HG03139 (cell line): ENCODE data around the gene MCCC1.
"Not testable (repeated sequence)": the region's sequence is repeated elsewhere in the genome, so short reads cannot be mapped to it uniquely, and the experiment has no call there.

Experiments
- ATAC-seq: cut with Tn5 transposase; IDR thresholded peaks from one replicate; pipeline ENCODE4 v1.9.1; 2021; ENCODE audit not compliant: unreplicated experiment

Gene MCCC1

DNA sequence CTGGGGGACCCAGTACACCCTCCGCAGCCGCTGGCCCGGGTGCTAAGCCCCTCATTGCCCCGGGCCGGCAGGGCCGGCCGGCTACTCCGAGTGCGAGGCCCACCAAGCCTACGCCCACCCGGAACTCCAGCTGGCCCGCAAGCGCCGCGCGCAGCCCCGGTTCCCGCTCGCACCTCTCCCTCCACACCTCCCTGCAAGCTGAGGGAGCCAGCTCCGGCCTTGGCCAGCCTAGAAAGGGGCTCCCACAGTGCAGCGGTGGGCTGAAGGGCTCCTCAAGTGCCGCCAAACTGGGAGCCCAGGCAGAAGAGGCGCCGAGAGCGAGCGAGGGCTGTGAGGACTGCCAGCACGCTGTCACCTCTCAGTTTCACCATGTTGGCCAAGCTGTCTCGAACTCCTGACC lies 4.7 kb upstream of the MCCC1 start:
- ATAC-seq: not testable (repeated sequence)

DNA sequence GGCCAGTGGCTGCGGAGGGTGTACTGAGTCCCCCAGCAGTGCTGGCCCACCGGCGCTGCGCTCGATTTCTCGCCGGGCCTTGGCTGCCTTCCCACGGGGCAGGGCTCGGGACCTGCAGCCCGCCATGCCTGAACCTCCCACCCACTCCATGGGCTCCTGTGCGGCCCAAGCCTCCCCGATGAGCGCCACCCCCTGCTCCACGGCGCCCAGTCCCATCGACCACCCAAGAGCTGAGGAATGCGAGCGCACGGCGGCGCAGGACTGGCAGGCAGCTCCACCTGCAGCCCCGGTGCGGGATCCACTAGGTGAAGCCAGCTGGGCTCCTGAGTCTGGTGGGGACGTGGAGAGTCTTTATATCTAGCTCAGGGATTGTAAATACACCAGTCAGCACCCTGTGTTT lies 1.7 kb upstream of the MCCC1 start:
- not testable (repeated sequence) for ATAC-seq

DNA sequence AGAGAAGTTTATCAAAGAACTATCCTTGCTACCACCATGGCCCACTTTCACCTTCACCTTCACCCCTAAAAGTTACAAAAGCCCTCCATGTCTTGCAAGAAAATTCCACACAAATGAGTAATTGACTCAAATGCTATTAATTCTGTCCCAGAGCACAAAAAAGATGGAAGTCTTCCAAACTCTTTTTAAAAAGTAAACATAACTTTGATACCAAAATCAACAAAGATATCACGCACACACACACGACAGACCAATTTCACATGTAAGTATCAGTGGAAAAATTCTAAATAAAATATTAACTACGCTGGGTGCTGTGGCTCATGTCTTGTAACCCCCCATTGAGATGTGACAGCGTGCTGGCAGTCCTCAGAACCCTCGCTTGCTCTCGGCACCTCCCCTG lies 1.1 kb upstream of the MCCC1 start:
- ATAC-seq: no peak

DNA sequence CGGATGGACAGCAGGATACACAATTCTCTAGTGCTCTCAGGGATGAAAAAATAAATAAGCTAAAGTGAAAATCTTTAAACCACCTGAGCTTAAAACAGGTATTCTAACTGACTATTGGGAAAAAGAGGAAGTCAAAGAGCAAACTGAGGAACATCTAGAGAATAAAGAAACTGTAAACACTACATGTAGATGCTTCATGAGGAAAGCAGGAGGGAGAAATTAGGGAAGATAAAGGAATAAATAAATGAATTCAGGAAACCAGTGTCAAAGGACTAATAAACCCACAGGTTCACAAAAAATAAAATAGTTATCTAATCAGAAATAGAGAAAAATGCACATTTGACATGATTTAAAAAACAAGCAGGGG lies 525 bp upstream of the MCCC1 start:
- ATAC-seq: no peak

DNA sequence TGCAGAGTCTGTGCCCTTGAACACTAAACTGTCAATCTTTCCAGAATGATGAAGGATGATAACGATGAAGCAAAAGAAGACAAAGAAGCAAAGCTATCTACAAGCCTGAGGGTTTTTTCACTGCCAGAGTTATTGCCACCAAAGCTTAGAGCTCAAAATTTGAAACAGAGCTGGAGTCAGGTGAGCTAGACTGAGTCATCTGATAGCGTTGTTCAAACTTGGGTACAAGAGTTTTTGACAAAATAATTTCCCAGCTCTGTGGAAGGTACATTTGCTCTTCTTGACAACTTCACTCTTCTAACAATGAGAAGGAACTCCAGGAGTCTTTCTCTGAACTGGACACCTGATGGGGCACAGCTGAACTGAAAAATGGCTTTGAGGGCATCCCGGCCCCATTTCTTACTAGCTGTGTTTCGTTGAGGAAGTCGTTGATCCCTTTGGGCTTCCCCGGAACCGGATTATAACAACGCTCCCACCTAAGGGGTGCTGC lies 715 bp downstream of the MCCC1 start:
- no peak for ATAC-seq

DNA sequence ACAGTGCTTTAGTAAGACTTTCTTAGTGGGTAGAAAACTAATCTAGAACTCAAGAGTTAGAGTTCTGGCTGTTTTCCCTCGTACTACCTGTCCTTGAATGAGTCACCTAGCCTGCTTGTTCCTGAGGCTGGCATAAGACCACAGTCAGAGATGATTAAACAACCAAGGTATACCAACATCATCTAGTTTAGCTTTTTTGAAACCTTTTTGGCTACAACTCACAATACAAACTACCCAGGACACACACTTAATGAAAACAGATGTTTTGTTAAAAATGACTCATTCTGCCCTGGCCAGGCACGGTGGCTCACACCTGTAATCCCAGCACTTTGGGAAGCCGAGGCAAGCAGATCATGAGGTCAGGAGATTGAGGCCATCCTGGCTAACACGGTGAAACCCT lies 4.6 kb downstream of the MCCC1 start:
- no peak for ATAC-seq

DNA sequence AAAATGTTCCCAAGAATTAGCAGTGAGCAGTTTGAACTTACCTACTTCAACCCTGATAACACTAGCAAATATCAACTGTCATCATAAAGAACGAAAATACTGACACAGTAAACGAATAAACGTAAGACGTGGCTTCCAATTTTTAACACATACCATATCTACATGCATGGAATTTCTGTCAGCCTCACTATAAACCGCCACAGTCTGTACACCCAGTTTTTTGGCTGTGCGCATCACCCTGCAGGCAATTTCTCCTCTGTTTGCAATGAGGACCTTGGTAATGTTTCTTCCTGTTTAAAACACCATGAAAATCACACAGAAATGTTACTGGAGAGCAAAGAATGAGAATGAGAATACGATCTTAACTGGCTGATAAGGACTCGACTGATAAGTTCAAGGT lies 7.0 kb downstream of the MCCC1 start:
- ATAC-seq: no peak

DNA sequence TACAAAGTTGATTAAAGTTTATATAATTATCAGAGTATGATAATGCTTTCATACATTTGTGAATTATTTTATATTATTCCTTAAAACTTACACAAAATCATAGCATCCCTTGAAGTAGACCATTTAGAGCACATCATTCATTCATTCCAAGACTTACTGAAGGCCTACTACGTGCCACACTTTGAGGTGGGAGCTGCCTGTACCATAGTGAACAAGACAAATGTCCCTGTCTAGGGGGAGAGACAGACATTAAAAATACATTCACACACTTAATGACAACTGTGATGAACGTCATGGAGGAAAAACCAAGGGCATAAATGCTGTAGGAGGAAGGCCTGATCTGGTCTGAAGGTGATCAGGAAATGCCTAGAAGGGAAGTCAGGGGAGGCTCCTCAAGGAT lies 12.1 kb downstream of the MCCC1 start:
- no peak for ATAC-seq

DNA sequence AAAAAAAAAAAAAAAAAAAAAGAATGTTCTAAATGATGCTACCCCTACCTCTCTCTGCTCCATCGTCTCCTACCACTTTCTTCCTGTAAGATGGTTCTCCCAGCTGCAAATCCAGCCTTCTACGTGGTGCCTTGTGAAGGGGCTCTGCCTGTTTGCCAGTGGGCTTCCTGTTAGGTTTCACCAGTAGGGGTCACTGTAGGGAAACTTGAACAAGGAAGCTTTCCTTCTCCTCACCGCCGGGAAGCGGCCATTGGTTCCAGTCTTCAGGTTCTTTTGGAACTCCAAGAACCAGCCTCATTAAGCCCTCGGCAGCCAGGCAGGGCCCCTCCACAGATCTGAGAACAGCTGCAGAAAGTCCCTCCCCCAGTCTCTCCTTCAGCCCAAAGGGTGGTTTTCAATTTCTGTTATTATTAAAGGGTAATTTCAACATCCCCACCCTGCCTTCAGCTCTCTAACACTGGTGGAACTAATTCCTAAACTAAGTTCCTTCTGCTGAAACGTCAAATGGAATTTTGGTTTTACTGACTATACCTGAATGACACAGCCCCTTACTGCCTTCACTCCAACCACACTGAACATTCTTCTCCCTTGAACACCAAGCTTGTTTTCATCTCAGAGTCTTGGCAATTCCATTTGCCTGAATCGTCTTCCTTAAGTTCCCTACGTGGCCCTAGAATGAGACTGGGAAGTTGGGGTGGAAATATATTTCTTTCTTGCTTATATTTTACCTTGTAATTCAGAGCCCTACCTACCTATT lies 13.5 kb downstream of the MCCC1 start:
- ATAC-seq: no peak

DNA sequence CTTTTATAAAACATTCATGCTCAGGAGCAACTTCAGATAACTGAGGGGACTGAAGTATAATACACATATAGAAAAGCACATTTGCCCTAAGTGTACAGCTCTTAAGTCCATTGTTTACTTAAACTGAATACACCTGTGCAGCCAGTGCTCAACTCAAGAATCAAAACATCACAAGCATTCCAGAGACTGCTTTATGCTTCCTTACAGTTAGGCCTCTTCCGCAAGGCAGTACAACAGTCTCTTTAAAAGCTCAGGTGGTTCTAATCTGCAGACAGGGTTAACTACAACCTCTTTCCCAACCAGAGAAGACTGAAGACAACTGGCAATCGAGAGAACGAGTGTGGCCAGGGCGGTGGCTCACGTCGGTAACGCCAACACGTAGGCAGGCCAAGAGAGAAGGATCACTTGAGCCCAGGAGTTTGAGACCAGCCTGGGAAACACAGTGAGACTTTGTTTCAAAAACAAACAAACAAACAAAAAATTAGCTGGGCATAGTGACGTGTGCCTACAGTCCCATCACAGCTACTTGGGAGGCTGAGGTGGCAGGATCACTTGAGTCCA lies 16.9 kb downstream of the MCCC1 start:
- ATAC-seq: no peak

DNA sequence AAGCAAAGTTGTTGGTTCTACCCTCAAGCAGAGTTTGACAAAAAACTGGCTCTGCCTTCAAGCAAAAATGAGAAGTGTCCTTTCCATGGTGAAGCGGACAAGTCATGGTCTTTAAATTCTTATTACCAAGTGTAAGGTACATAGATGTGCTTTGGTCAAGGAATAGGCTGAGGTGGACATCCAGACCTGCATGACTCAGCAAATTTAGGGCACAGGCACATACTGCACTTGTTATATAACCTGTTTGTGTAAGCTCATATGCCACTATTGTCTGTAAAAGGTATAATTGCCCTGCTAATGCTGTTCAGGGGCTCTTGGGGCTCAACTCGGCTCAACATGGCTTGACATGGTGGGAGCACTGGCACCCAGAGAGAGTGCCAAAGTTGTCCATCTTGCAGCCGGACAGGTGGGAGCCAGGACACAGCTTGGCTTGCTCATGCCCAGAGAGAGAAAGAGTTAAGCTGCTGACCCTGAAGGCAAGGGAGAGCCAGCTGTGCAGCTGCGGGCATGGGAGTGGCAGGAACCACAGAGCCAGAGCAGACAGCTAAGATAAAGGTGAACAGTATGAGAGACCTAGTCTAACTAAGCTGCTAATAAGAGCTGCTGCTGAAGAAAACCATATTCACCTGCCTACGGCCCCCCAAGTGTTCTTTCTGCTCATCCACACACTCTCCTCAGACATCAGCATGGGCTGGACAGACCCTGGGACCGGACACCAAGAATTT lies 17.7 kb downstream of the MCCC1 start:
- no peak for ATAC-seq

DNA sequence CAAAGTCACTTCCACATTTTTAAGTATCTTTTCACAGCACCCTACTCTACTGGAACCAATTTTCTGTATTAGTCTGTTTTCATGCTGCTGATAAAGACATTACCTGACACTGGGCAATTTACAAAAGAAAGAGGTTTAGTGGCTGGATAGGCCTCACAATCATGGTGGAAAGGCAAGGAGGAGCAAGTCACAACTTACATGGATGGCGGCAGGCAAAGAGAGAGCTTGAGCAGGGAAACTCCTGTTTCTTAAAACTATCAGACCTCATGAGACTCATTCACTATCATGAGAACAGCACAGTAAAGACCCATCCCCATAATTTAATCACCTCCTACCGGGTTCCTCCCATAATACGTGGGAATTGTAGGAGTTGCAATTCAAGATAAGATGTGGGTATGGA lies 18.7 kb downstream of the MCCC1 start:
- no peak for ATAC-seq

DNA sequence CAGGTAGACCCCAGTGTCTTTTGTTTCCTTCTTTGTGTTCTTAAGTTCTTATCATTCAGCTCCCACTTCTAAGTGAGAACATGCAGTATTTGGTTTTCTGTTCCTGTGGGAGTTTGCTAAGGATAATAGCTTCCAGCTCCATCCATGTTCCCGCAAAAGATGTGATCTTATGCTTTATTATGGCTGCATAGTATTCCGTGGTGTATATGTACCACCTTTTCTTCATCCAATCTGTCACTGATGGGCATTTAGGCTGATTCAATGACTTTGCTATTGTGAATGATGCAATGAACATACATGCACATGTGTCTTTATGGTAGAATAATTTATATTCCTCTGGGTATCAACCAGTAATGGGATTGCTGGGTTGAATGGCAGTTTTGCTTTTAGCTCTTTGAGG lies 24.4 kb downstream of the MCCC1 start:
- ATAC-seq: no peak

DNA sequence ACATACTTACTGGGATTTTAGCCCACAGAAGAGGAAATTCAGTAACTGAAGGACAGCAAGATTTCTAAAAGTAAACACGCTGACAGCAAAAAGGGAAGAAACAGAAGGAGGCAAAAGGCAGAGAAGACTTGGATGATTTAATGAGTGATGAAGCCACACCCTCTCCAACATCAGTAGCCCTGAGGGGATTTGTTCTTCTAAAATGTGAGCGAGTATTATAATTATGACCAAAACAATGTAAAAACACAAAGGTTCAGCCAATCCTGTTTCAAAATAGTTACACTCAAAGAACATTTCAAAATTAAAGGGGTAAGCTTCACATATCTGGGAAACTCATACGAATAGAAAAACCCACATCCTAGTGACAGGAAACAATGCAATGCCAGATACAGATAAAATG lies 25.0 kb downstream of the MCCC1 start:
- no peak for ATAC-seq

DNA sequence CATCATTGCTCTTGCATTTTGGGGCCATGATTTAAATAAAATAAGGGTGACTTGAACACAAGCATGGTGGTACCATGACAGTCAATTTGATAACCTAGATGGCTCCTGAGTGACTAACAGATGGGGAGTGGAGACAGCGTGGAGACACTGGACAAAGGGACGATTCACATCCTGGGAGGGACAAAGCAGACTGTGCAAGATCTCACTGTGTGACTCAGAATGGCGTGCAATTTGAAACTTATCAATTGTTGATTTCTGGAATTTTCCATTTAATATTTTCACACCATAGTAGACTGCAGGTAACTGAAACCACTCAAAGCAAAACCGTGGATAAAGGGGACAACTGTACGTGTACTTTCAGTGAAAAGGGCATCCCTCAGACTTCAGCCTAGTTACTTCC lies 25.5 kb downstream of the MCCC1 start:
- ATAC-seq: no peak

DNA sequence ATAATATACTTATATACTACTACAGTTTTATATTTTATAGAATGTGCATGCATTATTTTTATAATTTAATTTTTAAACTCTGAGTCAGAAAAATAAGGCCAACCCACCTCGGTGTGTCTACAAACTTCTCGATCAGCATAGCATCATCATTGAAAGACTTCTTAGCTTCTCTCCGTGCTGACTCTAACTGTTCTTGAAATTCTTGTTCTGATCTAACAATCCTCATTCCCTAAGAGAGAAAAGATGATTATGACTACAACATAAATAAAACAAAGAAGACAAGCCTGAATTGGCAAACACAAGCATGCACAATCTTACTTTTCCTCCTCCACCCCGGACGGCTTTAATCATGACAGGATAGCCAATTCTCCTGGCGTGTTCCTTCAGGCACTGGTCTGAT lies 28.4 kb downstream of the MCCC1 start:
- ATAC-seq: no peak

DNA sequence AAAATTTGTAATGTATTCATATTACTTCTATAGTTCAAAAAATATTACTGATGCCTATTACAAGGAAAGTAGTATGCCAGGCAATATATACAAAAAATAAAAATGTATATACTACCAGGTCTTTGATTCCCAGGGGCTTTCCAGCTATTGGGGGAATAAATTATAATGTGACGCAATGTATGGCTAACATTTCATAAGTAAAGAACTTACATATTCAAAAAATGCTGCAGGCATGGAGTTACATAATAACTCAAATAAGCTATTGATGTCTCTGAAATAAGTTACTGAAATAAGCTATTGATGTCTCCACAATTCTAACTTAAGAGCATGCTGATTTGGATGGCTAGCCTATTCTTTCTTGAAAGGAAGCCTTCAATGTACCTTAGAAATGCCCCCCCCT lies 30.2 kb downstream of the MCCC1 start:
- ATAC-seq: no peak

DNA sequence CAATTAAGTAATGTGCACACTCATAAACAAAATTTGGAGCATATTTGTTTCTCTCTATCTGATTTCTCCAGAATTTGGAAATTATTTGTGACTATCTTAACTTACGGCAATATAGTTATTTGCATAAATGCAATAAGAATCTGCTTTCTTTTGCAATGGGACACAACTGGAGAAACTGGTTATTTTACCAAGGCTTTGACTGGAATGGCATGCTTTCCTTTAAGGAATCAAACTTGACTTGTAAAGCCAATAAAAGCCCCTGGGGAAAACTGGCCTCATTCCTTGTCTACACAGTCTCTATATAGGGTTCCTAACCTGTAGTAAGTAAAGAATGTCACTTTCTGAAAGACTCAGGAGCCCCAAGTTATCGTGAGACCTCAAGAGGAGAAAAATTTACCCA lies 32.4 kb downstream of the MCCC1 start:
- ATAC-seq: not testable (repeated sequence)

DNA sequence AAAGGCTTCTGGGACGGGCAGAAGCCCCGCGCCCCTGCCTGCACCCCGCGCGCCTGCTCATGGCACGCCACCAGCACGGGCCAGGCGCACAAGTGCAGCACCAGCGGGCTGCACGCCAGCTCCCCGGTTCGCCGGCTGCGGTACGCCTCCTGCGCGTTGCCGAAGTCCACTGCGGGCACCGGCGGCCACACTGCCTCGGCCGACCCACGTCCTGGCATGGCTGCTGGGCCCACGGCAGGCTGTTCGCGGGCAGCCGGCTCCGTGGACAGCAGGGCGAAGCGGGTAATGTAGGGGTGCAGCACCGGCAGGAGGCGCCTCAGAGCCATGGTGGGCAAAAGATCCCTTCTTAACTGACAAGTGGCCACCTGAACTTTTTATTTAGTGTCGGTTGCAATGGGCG lies 34.8 kb downstream of the MCCC1 start:
- ATAC-seq: no peak

DNA sequence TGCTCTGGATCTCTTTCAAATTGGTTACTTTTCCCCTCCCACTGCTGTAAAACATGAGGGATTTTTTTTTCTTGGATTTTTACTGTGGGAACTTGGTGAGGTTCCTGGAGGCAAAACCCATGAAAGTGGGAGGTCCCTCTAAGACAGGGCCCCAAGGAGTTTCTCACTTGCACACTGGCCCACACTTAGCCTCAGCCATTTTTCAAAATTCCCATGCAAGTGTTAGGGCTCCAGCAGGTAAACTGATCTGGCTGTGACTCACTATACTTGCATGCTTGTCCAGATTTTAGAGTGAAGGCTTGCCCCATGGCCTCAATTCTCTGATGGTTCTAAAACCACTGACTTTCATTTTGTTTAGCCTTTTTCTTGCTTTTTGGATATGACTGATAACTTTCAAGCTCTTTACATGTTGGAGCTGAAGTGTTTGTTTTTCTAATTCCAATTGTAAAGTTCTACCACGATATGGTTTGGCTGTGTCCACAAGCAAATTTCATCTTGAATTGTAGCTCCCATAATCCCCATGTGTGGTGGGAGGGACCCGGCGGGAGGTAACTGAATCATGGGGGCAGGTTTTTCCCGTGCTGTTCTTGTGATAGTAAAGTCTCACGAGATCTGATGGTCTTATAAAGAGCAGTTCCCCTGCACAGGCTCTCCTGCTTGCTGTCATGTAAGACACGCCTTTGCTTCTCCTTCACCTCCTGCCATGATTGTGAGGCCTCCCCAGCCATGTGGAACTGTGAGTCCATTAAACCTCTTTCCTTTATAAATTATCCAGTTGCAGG lies 37.7 kb downstream of the MCCC1 start:
- no peak for ATAC-seq

DNA sequence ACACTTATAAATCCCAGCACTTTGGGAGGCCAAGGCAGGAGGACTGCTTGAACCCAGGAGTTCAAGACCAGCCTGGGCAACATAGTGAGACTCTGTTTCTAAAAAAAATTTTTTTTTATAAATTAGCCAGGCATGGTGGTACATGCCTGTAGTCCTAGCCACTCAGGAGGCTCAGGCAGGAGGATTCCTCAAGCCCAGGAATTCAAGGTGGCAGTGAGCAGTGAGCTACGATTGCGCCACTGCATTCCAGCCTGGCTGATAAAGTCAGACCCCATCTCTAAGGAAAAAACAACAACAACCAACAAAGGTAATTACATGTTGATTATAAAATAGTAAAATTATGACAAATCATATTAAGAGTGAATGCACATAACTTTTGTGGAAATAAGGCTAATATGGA lies 40.9 kb downstream of the MCCC1 start:
- no peak for ATAC-seq

DNA sequence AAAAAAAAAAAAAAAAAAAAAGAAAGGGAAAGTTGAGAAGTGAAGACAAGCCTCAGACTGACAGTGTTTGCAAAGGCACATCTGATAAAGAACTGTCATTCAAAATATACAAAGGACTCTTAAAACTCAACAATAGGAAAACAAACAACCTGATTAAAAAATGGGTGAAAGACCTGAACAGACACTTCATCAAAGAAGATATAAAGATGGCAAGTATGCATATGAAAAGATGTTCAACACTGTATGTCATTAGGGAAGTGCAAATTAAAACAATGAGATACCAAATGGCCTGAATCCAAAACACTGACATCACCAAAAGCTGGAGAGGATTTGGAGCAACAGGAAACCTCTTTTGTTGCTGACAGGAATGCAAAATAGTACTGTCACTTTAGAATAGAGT lies 48.6 kb downstream of the MCCC1 start:
- ATAC-seq: no peak
